HEK293 (cell line): Measurements from ENCODE around the gene KRT81.

Source experiments
- KLF9 ChIP-seq: fragments of 450-650 bp; formaldehyde crosslinking; IDR thresholded peaks from 2 replicates; pipeline ENCODE4 v1.5.1; 2016; ENCODE audit warnings: missing biosample characterization, missing genetic modification characterization, low read depth
- REPIN1 ChIP-seq: fragments of 450-650 bp; formaldehyde crosslinking; IDR thresholded peaks from 2 replicates; pipeline ENCODE4 v1.5.1; 2017; ENCODE audit warnings: missing biosample characterization, missing genetic modification characterization, low read depth
- ZNF132 ChIP-seq: fragments of 450-650 bp; formaldehyde crosslinking; IDR thresholded peaks from 2 replicates; pipeline ENCODE4 v1.5.1; 2017; ENCODE audit warnings: missing biosample characterization, missing genetic modification characterization, borderline replicate concordance
- ZNF138 ChIP-seq: fragments of 450-650 bp; formaldehyde crosslinking; IDR thresholded peaks from 2 replicates; pipeline ENCODE4 v1.5.1; 2016; ENCODE audit warnings: missing biosample characterization, missing genetic modification characterization, borderline replicate concordance
- ZNF302 ChIP-seq: fragments of 450-650 bp; formaldehyde crosslinking; IDR thresholded peaks from 2 replicates; pipeline ENCODE4 v1.5.1; 2016; ENCODE audit warnings: missing biosample characterization, missing genetic modification characterization, low read depth
- ZNF311 ChIP-seq: fragments of 450-650 bp; formaldehyde crosslinking; IDR thresholded peaks from 2 replicates; pipeline ENCODE4 v1.5.1; 2017; ENCODE audit warnings: missing biosample characterization, missing genetic modification characterization, borderline replicate concordance
- ZNF416 ChIP-seq: fragments of 450-650 bp; formaldehyde crosslinking; IDR thresholded peaks from 2 replicates; pipeline ENCODE4 v1.5.1; 2016; ENCODE audit warnings: missing biosample characterization, missing genetic modification characterization
- ZNF530 ChIP-seq: fragments of 450-650 bp; formaldehyde crosslinking; IDR thresholded peaks from 2 replicates; pipeline ENCODE4 v1.5.1; 2016; ENCODE audit warnings: low read depth, missing biosample characterization, missing genetic modification characterization
- ZNF600 ChIP-seq: fragments of 450-650 bp; formaldehyde crosslinking; IDR thresholded peaks from 2 replicates; pipeline ENCODE4 v1.5.1; 2016; ENCODE audit warnings: missing biosample characterization, missing genetic modification characterization
- ZNF621 ChIP-seq: fragments of 450-650 bp; formaldehyde crosslinking; IDR thresholded peaks from 2 replicates; pipeline ENCODE4 v1.5.1; 2017; ENCODE audit warnings: missing biosample characterization, missing genetic modification characterization
- ZNF660 ChIP-seq: fragments of 450-650 bp; IDR thresholded peaks from 2 replicates; pipeline ENCODE4 v1.5.1; 2018; ENCODE audit warnings: missing biosample characterization, mild to moderate bottlenecking, missing genetic modification characterization
- ZNF791 ChIP-seq: fragments of 450-650 bp; formaldehyde crosslinking; IDR thresholded peaks from 2 replicates; pipeline ENCODE4 v1.5.1; 2016; ENCODE audit warnings: missing biosample characterization, missing genetic modification characterization
- ZSCAN16 ChIP-seq: fragments of 450-650 bp; formaldehyde crosslinking; IDR thresholded peaks from 2 replicates; pipeline ENCODE4 v1.5.1; 2016; ENCODE audit warnings: missing biosample characterization, missing genetic modification characterization
- TF ChIP-seq, protein P1 (sequence below): fragments of 450-650 bp; formaldehyde crosslinking; IDR thresholded peaks from 2 replicates; pipeline ENCODE4 v1.5.1; 2016; ENCODE audit warnings: missing biosample characterization, missing genetic modification characterization

DNA sequence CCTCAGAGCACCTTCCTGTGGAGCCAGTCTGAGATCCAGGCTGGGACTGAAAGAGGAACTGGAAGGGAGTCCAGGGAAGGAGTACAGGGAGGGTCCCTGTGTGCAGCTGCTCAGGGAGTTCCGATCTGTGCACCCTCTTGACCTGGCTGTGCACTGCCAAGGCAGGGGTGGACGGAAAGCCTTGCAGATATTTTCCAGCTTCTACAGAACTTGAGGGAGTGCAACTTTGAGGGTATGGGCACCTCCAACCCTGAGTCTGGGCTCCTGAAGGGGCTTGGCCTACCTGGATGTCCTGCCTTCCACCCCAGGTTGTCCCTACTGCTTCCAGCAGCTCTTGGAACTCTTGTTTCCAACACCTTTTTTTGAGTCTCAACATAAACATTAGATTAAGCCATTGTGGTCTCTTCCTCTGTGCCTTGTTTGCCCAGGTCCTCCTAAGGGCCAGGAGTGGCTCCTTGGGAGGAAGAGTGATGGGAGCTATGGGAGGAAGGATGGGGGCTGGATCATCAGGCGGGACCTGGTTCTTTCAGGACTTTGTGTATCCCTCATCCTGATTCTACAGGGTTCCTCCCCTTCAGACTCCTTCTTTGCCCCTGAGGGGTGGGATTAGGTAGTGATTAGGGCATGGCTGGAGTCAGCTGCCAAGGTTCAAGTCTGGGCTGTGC lies 54.8 kb downstream of the KRT81 start:
- TF ChIP-seq ZNF132 (tag by site-specific recombination) (no peak), ZNF138 (tag by site-specific recombination) (no peak), ZNF600 (tag by site-specific recombination) (no peak), ZNF416 (no peak), ZNF660 (tag by site-specific recombination) (no peak), REPIN1 (tag by site-specific recombination) (no peak), ZSCAN16 (tag by site-specific recombination) (no peak), ZNF530 (tag by site-specific recombination) (no peak), ZNF791 (tag by site-specific recombination) (no peak), ZNF302 (no peak), ZNF621 (tag by site-specific recombination) (no peak), ZNF311 (no peak), KLF9 (tag by site-specific recombination) (no peak)
- TF ChIP-seq, protein P1, sequence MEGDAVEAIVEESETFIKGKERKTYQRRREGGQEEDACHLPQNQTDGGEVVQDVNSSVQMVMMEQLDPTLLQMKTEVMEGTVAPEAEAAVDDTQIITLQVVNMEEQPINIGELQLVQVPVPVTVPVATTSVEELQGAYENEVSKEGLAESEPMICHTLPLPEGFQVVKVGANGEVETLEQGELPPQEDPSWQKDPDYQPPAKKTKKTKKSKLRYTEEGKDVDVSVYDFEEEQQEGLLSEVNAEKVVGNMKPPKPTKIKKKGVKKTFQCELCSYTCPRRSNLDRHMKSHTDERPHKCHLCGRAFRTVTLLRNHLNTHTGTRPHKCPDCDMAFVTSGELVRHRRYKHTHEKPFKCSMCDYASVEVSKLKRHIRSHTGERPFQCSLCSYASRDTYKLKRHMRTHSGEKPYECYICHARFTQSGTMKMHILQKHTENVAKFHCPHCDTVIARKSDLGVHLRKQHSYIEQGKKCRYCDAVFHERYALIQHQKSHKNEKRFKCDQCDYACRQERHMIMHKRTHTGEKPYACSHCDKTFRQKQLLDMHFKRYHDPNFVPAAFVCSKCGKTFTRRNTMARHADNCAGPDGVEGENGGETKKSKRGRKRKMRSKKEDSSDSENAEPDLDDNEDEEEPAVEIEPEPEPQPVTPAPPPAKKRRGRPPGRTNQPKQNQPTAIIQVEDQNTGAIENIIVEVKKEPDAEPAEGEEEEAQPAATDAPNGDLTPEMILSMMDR (tag by site-specific recombination) = no peak
